CD4-positive, CD25-positive, alpha-beta regulatory T cell (primary cell): ENCODE measurements around the gene COG4. TPM values are rescaled to one million over a fixed set of nuclear protein-coding genes. Genes with fewer than 3 reads are reported as not detected.
A peak's percentile ranks its signal among the peaks of the same experiment; 100 is the strongest.

Source experiments
- ATAC-seq, 2 donors: fragments of 150-1000 bp; cut with Tn5 transposase; one replicate each; pipeline ENCODE4 v1.10.0; 2021; ENCODE audit warnings: low read depth in 2 of 2, moderate number of reproducible peaks in 2 of 2, moderate library complexity in 1 of 2
- DNase-seq, 3 donors: peaks; one replicate each; pipeline versions ENCODE4 v3.0.0 to v3.0.0-alpha.2; 2012 to 2022; ENCODE audit warnings: mixed read lengths in 1 of 3
- H3K27ac ChIP-seq: one replicate; pipeline ENCODE4 v1.7.0; 2013; ENCODE audit warnings: mild to moderate bottlenecking, low read length; ENCODE audit not compliant: insufficient read depth, poor library complexity, severe bottlenecking
- H3K27me3 ChIP-seq: one replicate; pipeline ENCODE4 v1.7.0; 2013; ENCODE audit warnings: low read length; ENCODE audit not compliant: control insufficient read depth, insufficient read depth
- H3K36me3 ChIP-seq: one replicate; pipeline ENCODE4 v1.7.0; 2013; ENCODE audit warnings: mild to moderate bottlenecking, low read length, moderate library complexity; ENCODE audit not compliant: control insufficient read depth, insufficient read depth
- H3K4me1 ChIP-seq: 2 replicates; pipeline ENCODE4 v1.7.0; 2013; ENCODE audit warnings: mild to moderate bottlenecking, low read length; ENCODE audit not compliant: insufficient read depth, control insufficient read depth, poor library complexity, severe bottlenecking
- H3K4me3 ChIP-seq: one replicate; pipeline ENCODE4 v1.7.0; 2013; ENCODE audit warnings: low read depth, mild to moderate bottlenecking, low read length, moderate library complexity
- H3K9me3 ChIP-seq, 2 experiments: 1 replicate in 1 of 2; 2 replicates in 1 of 2; pipeline ENCODE4 v1.7.0; 2013; ENCODE audit warnings: low read length in 2 of 2, mild to moderate bottlenecking in 1 of 2, moderate library complexity in 1 of 2; ENCODE audit not compliant: control insufficient read depth in 2 of 2
- H3K27ac Mint-ChIP-seq, 3 donors: one replicate each; pipeline ENCODE4 v1.8.0; 2020 to 2022; ENCODE audit warnings: mild to moderate bottlenecking in 3 of 3, mixed read lengths in 3 of 3, moderate library complexity in 2 of 3
- H3K27me3 Mint-ChIP-seq: one replicate; pipeline ENCODE4 v1.8.0; 2022; ENCODE audit warnings: mild to moderate bottlenecking, mixed read lengths
- H3K36me3 Mint-ChIP-seq: one replicate; pipeline ENCODE4 v1.8.0; 2020; ENCODE audit warnings: mixed read lengths
- H3K4me1 Mint-ChIP-seq, 4 donors: one replicate each; pipeline ENCODE4 v1.8.0; 2020 to 2022; ENCODE audit warnings: mixed read lengths in 4 of 4, mild to moderate bottlenecking in 1 of 4
- H3K4me3 Mint-ChIP-seq, 4 donors: one replicate each; pipeline ENCODE4 v1.8.0; 2020 to 2022; ENCODE audit warnings: mild to moderate bottlenecking in 4 of 4, mixed read lengths in 4 of 4, moderate library complexity in 3 of 4
- H3K9me3 Mint-ChIP-seq, 7 donors: one replicate each; pipeline ENCODE4 v1.8.0; 2020 to 2022; ENCODE audit warnings: mixed read lengths in 7 of 7, mild to moderate bottlenecking in 3 of 7, moderate library complexity in 2 of 7
- polyA plus RNA-seq, 4 donors: library from polyadenylated mRNA; unstranded; fragments of 300-500 nt; fragmentation: Illumina TruSeq; gene quantifications; one replicate each; pipeline ENCODE4 v1.2.3, GENCODE V29; 2021
- total RNA-seq: library from RNA; stranded (reverse); gene quantifications from one replicate; pipeline ENCODE4 v1.2.3, GENCODE V29; 2022

COG4 gene
- total and polyA plus RNA-seq, 5 donors from 2014 or later = 37.5 to 73.2 (median 49.1) TPM

GRCh38 chr16:70490261-70490660 is 33.1 kb downstream of the COG4 start:
- Histone ChIP-seq H3K27ac (no peak overlapping the region), H3K36me3 (peaks cover 45% of the 10 kb centered on the region), H3K9me3 (no peaks in the 10 kb centered on the region), H3K27me3 (no peaks in the 10 kb centered on the region), H3K4me3 (no peak overlapping the region), H3K4me1 (no peaks in the 10 kb centered on the region)
- Mint-ChIP-seq H3K4me3 (no peak overlapping the region), H3K27me3 (no peaks in the 10 kb centered on the region), H3K4me1 (peaks cover 0 to 6% (median 5%) of the 10 kb centered on the region in 4 donors), H3K36me3 (peaks cover 25% of the 10 kb centered on the region), H3K27ac (no peak overlapping the region), H3K9me3 (no peaks in the 10 kb centered on the region)
- DNase-seq (no peak), ATAC-seq (no peak)

- Mint-ChIP-seq H3K27ac (no peak overlapping the region), H3K9me3 (no peaks in the 10 kb centered on the region)
Measured at GRCh38 chr16:70484867-70485266, 38.5 kb downstream of the COG4 start.

GRCh38 chr16:70483426-70483825 is 39.9 kb downstream of the COG4 start:
- peaks cover 18% of the 10 kb centered on the region for H3K36me3 Mint-ChIP-seq
- Histone ChIP-seq H3K4me1 (no peaks in the 10 kb centered on the region), H3K27me3 (no peaks in the 10 kb centered on the region), H3K27ac (no peak overlapping the region), H3K4me3 (no peak overlapping the region), H3K9me3 (no peaks in the 10 kb centered on the region), H3K36me3 (peaks cover 61% of the 10 kb centered on the region)
- H3K4me3 Mint-ChIP-seq = no peak overlapping the region
- H3K4me1 Mint-ChIP-seq = no peaks in the 10 kb centered on the region
- no peaks in the 10 kb centered on the region for H3K9me3 Mint-ChIP-seq
- ATAC-seq (no peak), DNase-seq (no peak)
- no peaks in the 10 kb centered on the region for H3K27me3 Mint-ChIP-seq
- H3K27ac Mint-ChIP-seq = no peak overlapping the region

More at GRCh38 chr16:70484867-70485266, 38.5 kb downstream of the COG4 start:
- H3K4me3 ChIP-seq = no peak overlapping the region
- ATAC-seq (no peak), DNase-seq (no peak)
- no peaks in the 10 kb centered on the region for H3K27me3 ChIP-seq
- H3K27ac ChIP-seq = no peak overlapping the region
- H3K4me1 Mint-ChIP-seq = no peaks in the 10 kb centered on the region
- H3K36me3 ChIP-seq = peaks cover 56% of the 10 kb centered on the region
- H3K4me3 Mint-ChIP-seq = no peak overlapping the region
- H3K27me3 Mint-ChIP-seq = no peaks in the 10 kb centered on the region
- peaks cover 18% of the 10 kb centered on the region for H3K36me3 Mint-ChIP-seq
- no peaks in the 10 kb centered on the region for H3K4me1 ChIP-seq
- no peaks in the 10 kb centered on the region for H3K9me3 ChIP-seq

GRCh38 chr16:70482624-70483023 is 40.7 kb downstream of the COG4 start:
- no peak for ATAC-seq
- Histone ChIP-seq H3K4me3 (no peak overlapping the region), H3K4me1 (no peaks in the 10 kb centered on the region), H3K27ac (no peak overlapping the region), H3K27me3 (no peaks in the 10 kb centered on the region), H3K36me3 (peaks cover 62% of the 10 kb centered on the region), H3K9me3 (no peaks in the 10 kb centered on the region)
- H3K9me3 Mint-ChIP-seq = no peaks in the 10 kb centered on the region
- H3K4me1 Mint-ChIP-seq = no peaks in the 10 kb centered on the region
- H3K27me3 Mint-ChIP-seq = no peaks in the 10 kb centered on the region
- peaks cover 18% of the 10 kb centered on the region for H3K36me3 Mint-ChIP-seq
- DNase-seq = no peak
- no peak overlapping the region for H3K27ac Mint-ChIP-seq
- no peak overlapping the region for H3K4me3 Mint-ChIP-seq

DNA sequence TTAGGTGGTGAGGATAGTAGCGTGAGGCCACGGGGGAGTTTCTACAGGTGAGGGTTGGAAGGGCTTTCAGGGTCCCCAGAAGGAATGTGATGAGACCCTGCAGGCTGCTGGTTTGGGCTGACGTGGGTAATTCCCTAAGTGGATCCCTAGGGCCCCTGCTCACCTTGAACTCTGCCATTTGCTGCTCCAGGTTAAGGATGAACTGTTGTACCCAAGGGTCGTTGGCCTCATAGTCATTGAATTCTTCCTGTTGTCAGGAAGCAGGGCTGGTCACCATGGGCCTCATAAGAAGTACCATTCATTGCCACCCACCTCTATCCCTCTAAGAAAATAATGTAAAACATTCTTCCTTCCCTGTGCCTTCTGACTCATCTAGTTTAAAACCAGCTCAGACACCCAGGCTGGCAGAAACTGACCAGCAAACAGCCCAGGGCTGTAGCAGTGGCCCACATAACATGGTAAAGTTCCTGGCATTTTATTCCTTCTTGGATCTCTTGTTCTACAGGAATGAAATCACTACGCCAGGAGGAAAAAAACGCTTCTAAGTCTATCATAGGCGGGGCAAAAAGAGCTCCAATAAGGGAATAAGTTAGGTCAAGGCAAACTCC is 41.3 kb downstream of the COG4 start:
- Mint-ChIP-seq H3K4me3 (no peak overlapping the region), H3K27me3 (no peaks in the 10 kb centered on the region), H3K27ac (peak overlapping the region in 1 of 3 donors; percentile 51), H3K36me3 (peaks cover 21% of the 10 kb centered on the region), H3K4me1 (no peaks in the 10 kb centered on the region), H3K9me3 (no peaks in the 10 kb centered on the region)
- DNase-seq = no peak
- no peaks in the 10 kb centered on the region for H3K9me3 ChIP-seq
- no peaks in the 10 kb centered on the region for H3K4me1 ChIP-seq
- no peak overlapping the region for H3K4me3 ChIP-seq
- no peaks in the 10 kb centered on the region for H3K27me3 ChIP-seq
- H3K27ac ChIP-seq = no peak overlapping the region
- H3K36me3 ChIP-seq = peaks cover 59% of the 10 kb centered on the region
- no peak for ATAC-seq

- Mint-ChIP-seq H3K36me3 (peaks cover 17% of the 10 kb centered on the region), H3K27ac (no peak overlapping the region)
- no peak for DNase-seq
Measured at GRCh38 chr16:70480127-70481105, 42.9 kb downstream of the COG4 start.

DNA sequence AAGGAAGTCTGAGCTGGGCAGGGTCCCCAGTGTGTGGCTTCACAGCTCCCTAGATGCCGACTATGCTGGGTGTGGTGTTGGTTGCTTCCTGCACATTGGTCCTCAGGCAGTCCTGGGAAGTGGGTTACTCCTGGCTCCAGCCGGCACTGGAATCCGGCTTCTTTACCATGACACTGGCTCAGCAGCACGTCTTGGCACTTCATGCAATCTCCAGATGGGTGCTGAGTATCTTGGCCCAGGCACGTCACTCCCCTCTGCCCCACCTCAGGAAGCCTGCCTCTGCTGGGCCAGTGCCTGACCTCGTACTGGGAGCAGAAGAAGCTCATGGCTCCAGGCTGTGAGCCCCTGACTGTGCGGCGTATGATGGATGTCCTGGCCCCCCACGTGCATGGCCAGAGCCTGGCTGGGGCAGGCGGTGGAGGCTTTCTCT is 44.4 kb downstream of the COG4 start:
- ATAC-seq = no peak
- no peak overlapping the region for H3K27ac ChIP-seq
- H3K4me3 ChIP-seq = no peak overlapping the region
- peaks cover 17% of the 10 kb centered on the region for H3K36me3 Mint-ChIP-seq
- H3K9me3 Mint-ChIP-seq = no peaks in the 10 kb centered on the region
- H3K27ac Mint-ChIP-seq = peak overlapping the region in 1 of 3 donors; percentile 7
- H3K27me3 ChIP-seq = no peaks in the 10 kb centered on the region
- peaks cover 0 to 5% (median 1%) of the 10 kb centered on the region in 4 donors for H3K4me1 Mint-ChIP-seq
- no peaks in the 10 kb centered on the region for H3K27me3 Mint-ChIP-seq
- H3K36me3 ChIP-seq = peaks cover 49% of the 10 kb centered on the region
- H3K4me3 Mint-ChIP-seq = no peak overlapping the region
- H3K9me3 ChIP-seq = no peaks in the 10 kb centered on the region
- peaks cover 3% of the 10 kb centered on the region for H3K4me1 ChIP-seq
- no peak for DNase-seq

More at GRCh38 chr16:70480127-70481105, 42.9 kb downstream of the COG4 start:
- Mint-ChIP-seq H3K4me3 (no peak overlapping the region), H3K9me3 (no peaks in the 10 kb centered on the region), H3K4me1 (peaks cover 0 to 5% (median 1%) of the 10 kb centered on the region in 4 donors), H3K27me3 (no peaks in the 10 kb centered on the region)
- Histone ChIP-seq H3K27me3 (no peaks in the 10 kb centered on the region), H3K4me3 (no peak overlapping the region), H3K27ac (no peak overlapping the region), H3K4me1 (peaks cover 3% of the 10 kb centered on the region), H3K36me3 (peaks cover 54% of the 10 kb centered on the region), H3K9me3 (no peaks in the 10 kb centered on the region)
- ATAC-seq = no peak
